Measurements from ENCODE around the gene CCNJ. TPM values are rescaled to one million over a fixed set of nuclear protein-coding genes. Genes with fewer than 3 reads are reported as not detected.

The CCNJ gene
- total and polyA plus RNA-seq, 2 of the 13 experiments (the other 11 are each of a cell fraction or from before 2014, with no cell fraction given): 14.1 to 21.5 TPM

- no peak for TF ChIP-seq HNRNPH1 (optimal IDR thresholded peaks at IDR 0.05; ENCODE audit: low read depth, low read length)
- TF ChIP-seq RNF219 (CRISPR knock-in tag; IDR thresholded peaks at IDR 0.05): no peak
- TF ChIP-seq ZNF335 (CRISPR knock-in tag; IDR thresholded peaks at IDR 0.05): no peak
- TF ChIP-seq HNF4G (IDR thresholded peaks at IDR 0.05; ENCODE audit: borderline replicate concordance, low read depth, low read length): no peak
- no peak for TF ChIP-seq HNF4G (CRISPR knock-in tag; IDR thresholded peaks at IDR 0.05; ENCODE audit: borderline replicate concordance, low read depth)
- TF ChIP-seq FOXK1 (CRISPR knock-in tag; IDR thresholded peaks at IDR 0.05; ENCODE audit: borderline replicate concordance, low read depth): peak; percentile 64; the same call in 1 of the 2 replicates
- no peak for TF ChIP-seq KLF6 (CRISPR knock-in tag; IDR thresholded peaks at IDR 0.05)
- TF ChIP-seq CBX5 (CRISPR knock-in tag; IDR thresholded peaks at IDR 0.05; ENCODE audit: borderline replicate concordance): no peak
- TF ChIP-seq ZNF572 (CRISPR knock-in tag; IDR thresholded peaks at IDR 0.05): no peak
- TF ChIP-seq NFRKB (IDR thresholded peaks at IDR 0.05): no peak
- TF ChIP-seq ZBTB38 (CRISPR knock-in tag; IDR thresholded peaks at IDR 0.05): no peak
These were observed 50.6 kb downstream of the CCNJ start (continued) for GRCh38 chr10:96093948-96094347.

GRCh38 chr10:96096958-96097357 lies 53.6 kb downstream of the CCNJ start:
- intact Hi-C loops (cut with micrococcal nuclease; ENCODE audit: unreplicated experiment) (no loop called here), in situ Hi-C loops (cut with HindIII; ENCODE audit: extremely low pct_ligation_motif_present, low pct_unique_long_range_greater_than_20kb) (no loop called here)
- 45% methylated on average over 1 of the region's 1 CpG for WGBS (ENCODE audit: low lambda C conversion rate)
- ChIA-PET POLR2A (interaction anchor here (1.3 to 1.6 kb wide), 2 partner anchors 27 to 33 kb away, joined by 5 to 6 read pairs; partner anchors contain the start of gene ZNF518A), CTCF (ENCODE audit: low intra/inter-chr PET ratio, low total read pairs) (no interaction called here)
- Histone ChIP-seq H3K4me3 (replicated peaks in 1 of 3; ENCODE audit: insufficient read depth in 1 of 3, low read depth in 2 of 3, low read length in 3 of 3) (no peak overlapping the region), H3K9me3 (ENCODE audit: low read length) (no peaks in the 10 kb centered on the region), H3K27ac (ENCODE audit: extremely low read length, insufficient read depth, low read length) (no peak overlapping the region), H3K4me2 (ENCODE audit: low read depth, low read length) (no peak overlapping the region), H3K9ac (ENCODE audit: insufficient read depth, low read depth, low read length) (no peak overlapping the region), H3K79me2 (ENCODE audit: insufficient read depth, low read length) (no peaks in the 10 kb centered on the region), H2AFZ (ENCODE audit: low read length) (no peak overlapping the region), H3K4me1 (ENCODE audit: insufficient read depth, low read length) (peaks cover 29% of the 10 kb centered on the region), H4K20me1 (ENCODE audit: insufficient read depth, low read length) (no peaks in the 10 kb centered on the region), H3K27me3 (ENCODE audit: control insufficient read depth in 1 of 2, insufficient read depth in 2 of 2, low read length in 2 of 2) (no peaks in the 10 kb centered on the region), H3K36me3 (replicated peaks in 1 of 2; ENCODE audit: control insufficient read depth in 1 of 2, insufficient read depth in 2 of 2, low read length in 2 of 2) (no peaks in the 10 kb centered on the region)
- no TSS peak for BruUV-seq (replicated peaks)
- ATAC-seq: no peak
- FAIRE-seq: no peak
- no peak for DNase-seq (ENCODE audit: low spot score)
- TF ChIP-seq ZSCAN31 (CRISPR knock-in tag; IDR thresholded peaks at IDR 0.05; ENCODE audit: low read depth) (no peak), REPIN1 (CRISPR knock-in tag; IDR thresholded peaks at IDR 0.05; ENCODE audit: borderline replicate concordance, low read depth) (no peak), ZNF281 (CRISPR knock-in tag; IDR thresholded peaks at IDR 0.05; ENCODE audit: borderline replicate concordance) (no peak), IRX3 (CRISPR knock-in tag; IDR thresholded peaks at IDR 0.05; ENCODE audit: borderline replicate concordance, low read depth) (no peak), ZNF382 (CRISPR knock-in tag; IDR thresholded peaks at IDR 0.05; ENCODE audit: borderline replicate concordance) (no peak), DNMT3B (CRISPR knock-in tag; conservative IDR thresholded peaks at IDR 0.05) (no peak), BCL6 (CRISPR knock-in tag; IDR thresholded peaks at IDR 0.05) (no peak), ESRRA (CRISPR knock-in tag; IDR thresholded peaks at IDR 0.05; ENCODE audit: low read depth) (no peak), RXRB (CRISPR knock-in tag; IDR thresholded peaks at IDR 0.05; ENCODE audit: borderline replicate concordance) (no peak)

All from HepG2 (cell line).